Fibroblast of lung (primary cell): ENCODE measurements around the gene HNRNPA3.
"Not testable (repeated sequence)": the region's sequence is repeated elsewhere in the genome, so short reads cannot be mapped to it uniquely, and the experiment has no call there.

Source experiments
- EZH2 ChIP-seq: IDR thresholded peaks from 2 replicates; pipeline ENCODE4 v1.5.1; 2012; ENCODE audit warnings: low read length, control low read depth, mild to moderate bottlenecking; ENCODE audit errors: missing control alignments
- TF ChIP-seq, protein P1 (sequence below), 2 donors: IDR thresholded peaks in 1 of 2; conservative IDR thresholded peaks in 1 of 2; 1 replicate in 1 of 2; 2 replicates in 1 of 2; pipeline ENCODE4 v1.5.1; 2011 to 2012; ENCODE audit warnings: low read length in 2 of 2, control low read depth in 1 of 2, inconsistent platforms in 1 of 2, low read depth in 1 of 2, mild to moderate bottlenecking in 1 of 2

DNA sequence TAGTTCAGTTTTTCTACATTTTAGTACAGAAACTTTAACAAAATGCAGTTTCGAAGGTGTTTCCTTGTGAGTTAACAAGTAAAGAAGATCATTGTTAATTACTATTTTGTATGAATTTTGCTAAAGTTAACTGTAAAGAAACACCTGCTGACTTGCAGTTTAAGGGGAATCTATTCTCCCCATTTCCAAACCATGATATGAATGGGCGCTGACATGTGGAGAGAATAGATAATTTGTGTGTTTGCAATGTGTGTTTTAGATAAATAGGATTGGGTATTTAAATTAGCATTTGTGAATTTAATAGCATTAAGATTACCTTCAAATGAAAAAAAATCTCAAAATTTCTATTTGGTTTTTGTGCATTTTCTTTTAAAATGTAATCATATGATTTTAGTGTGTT is 7.2 kb downstream of the HNRNPA3 start:
- TF ChIP-seq EZH2, result not testable (repeated sequence)
- TF ChIP-seq, protein P1, sequence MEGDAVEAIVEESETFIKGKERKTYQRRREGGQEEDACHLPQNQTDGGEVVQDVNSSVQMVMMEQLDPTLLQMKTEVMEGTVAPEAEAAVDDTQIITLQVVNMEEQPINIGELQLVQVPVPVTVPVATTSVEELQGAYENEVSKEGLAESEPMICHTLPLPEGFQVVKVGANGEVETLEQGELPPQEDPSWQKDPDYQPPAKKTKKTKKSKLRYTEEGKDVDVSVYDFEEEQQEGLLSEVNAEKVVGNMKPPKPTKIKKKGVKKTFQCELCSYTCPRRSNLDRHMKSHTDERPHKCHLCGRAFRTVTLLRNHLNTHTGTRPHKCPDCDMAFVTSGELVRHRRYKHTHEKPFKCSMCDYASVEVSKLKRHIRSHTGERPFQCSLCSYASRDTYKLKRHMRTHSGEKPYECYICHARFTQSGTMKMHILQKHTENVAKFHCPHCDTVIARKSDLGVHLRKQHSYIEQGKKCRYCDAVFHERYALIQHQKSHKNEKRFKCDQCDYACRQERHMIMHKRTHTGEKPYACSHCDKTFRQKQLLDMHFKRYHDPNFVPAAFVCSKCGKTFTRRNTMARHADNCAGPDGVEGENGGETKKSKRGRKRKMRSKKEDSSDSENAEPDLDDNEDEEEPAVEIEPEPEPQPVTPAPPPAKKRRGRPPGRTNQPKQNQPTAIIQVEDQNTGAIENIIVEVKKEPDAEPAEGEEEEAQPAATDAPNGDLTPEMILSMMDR (conservative IDR thresholded peaks at IDR 0.05 in 1 of 2, IDR thresholded peaks at IDR 0.05 in 1 of 2; ENCODE audit: low read depth in 1 of 2, low read length in 2 of 2), result not testable (repeated sequence)
